ENCODE results near the gene WDR45. TPM values are rescaled to one million over a fixed set of nuclear protein-coding genes. Genes with fewer than 3 reads are reported as not detected.

Gene WDR45
- total RNA-seq, 6 donors from 2014 or later: 55.9 to 165 (median 74.2) TPM

DNA sequence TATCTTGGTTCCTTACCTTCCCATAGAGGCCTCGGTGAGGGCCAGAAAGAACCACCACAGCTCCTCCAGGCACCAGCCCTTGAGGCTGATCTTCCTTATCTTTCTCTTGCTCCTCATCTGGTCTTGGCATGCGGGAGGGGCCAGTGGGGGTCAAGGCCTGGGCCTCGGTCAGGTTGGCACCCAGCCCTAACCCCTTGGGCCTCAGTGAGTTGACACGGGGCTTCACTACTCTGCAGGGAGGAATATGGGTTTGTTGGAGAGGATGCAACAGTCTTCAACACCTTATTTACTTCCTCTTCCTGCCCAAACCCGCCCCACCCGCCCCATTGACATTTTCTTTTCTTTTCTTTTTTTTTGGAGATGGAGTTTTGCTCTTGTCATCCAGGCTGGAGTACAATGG, 37.9 kb upstream of the WDR45 start:
- DNase-seq (no peak), ATAC-seq (ENCODE audit: low FRiP score in 2 of 2) (no peak)
- TF ChIP-seq EP300 (IDR thresholded peaks at IDR 0.05): no peak
- TF ChIP-seq POLR2AphosphoS5 (IDR thresholded peaks at IDR 0.05): no peak
- no peak for TF ChIP-seq POLR2A (IDR thresholded peaks at IDR 0.05)
- TF ChIP-seq, protein P1, sequence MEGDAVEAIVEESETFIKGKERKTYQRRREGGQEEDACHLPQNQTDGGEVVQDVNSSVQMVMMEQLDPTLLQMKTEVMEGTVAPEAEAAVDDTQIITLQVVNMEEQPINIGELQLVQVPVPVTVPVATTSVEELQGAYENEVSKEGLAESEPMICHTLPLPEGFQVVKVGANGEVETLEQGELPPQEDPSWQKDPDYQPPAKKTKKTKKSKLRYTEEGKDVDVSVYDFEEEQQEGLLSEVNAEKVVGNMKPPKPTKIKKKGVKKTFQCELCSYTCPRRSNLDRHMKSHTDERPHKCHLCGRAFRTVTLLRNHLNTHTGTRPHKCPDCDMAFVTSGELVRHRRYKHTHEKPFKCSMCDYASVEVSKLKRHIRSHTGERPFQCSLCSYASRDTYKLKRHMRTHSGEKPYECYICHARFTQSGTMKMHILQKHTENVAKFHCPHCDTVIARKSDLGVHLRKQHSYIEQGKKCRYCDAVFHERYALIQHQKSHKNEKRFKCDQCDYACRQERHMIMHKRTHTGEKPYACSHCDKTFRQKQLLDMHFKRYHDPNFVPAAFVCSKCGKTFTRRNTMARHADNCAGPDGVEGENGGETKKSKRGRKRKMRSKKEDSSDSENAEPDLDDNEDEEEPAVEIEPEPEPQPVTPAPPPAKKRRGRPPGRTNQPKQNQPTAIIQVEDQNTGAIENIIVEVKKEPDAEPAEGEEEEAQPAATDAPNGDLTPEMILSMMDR (IDR thresholded peaks at IDR 0.05): no peak
- H3K36me3 ChIP-seq: peaks cover 0 to 69% (median 25%) of the 10 kb centered on the region in 4 donors
- H3K27me3 ChIP-seq: no peaks in the 10 kb centered on the region
- 42 to 57% methylated on average over 4 to 6 of the region's 6 CpGs for WGBS, 2 donors
- no peak overlapping the region for H3K4me3 ChIP-seq
- peaks cover 3 to 5% (median 3%) of the 10 kb centered on the region in 4 donors for H3K4me1 ChIP-seq
- no peaks in the 10 kb centered on the region for H3K9me3 ChIP-seq
- H3K27ac ChIP-seq: no peak overlapping the region

DNA sequence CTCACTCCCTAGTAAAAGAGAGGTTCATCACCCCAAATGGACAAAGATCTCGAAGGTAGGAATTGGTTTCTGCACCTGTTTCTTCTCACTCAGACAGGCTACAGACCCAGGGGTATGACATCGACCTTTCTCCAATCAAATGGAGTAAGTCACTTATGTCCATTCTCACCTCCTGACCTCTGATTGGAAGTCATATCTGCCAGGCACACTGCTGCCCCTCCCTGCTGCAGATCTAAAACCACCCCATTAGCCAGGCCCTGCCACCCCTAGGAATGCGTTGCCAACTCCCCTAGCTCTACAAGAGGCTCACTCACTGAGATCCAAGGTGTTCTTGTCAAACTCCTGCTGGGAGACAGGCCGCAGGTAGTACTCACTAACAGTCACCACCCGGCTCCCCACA, 37.0 kb upstream of the WDR45 start:
- no peaks in the 10 kb centered on the region for H3K9me3 ChIP-seq
- no peak overlapping the region for H3K27ac ChIP-seq
- no peaks in the 10 kb centered on the region for H3K4me1 ChIP-seq
- peaks cover 0 to 77% (median 26%) of the 10 kb centered on the region in 4 donors for H3K36me3 ChIP-seq
- H3K27me3 ChIP-seq: no peaks in the 10 kb centered on the region
- TF ChIP-seq POLR2A (IDR thresholded peaks at IDR 0.05) (no peak), EP300 (IDR thresholded peaks at IDR 0.05) (no peak), POLR2AphosphoS5 (IDR thresholded peaks at IDR 0.05) (no peak)
- TF ChIP-seq, protein P1 (IDR thresholded peaks at IDR 0.05): no peak
- H3K4me3 ChIP-seq: no peak overlapping the region
- ATAC-seq (ENCODE audit: low FRiP score in 2 of 2) (no peak), DNase-seq (no peak)
- WGBS, 2 donors: 87 to 93% methylated on average over 5 of the region's 5 CpGs

GRCh38 chrX:49116076-49116475, 36.4 kb upstream of the WDR45 start:
- no peak overlapping the region for H3K4me3 ChIP-seq
- H3K27me3 ChIP-seq: no peaks in the 10 kb centered on the region
- 77 to 89% methylated on average over 8 of the region's 8 CpGs for WGBS, 2 donors
- no peak for ATAC-seq (ENCODE audit: low FRiP score in 2 of 2)
- H3K36me3 ChIP-seq: peaks cover 0 to 74% (median 26%) of the 10 kb centered on the region in 4 donors
- TF ChIP-seq, protein P1 (IDR thresholded peaks at IDR 0.05): no peak
- TF ChIP-seq EP300 (IDR thresholded peaks at IDR 0.05) (no peak), POLR2A (IDR thresholded peaks at IDR 0.05) (no peak), POLR2AphosphoS5 (IDR thresholded peaks at IDR 0.05) (no peak)
- no peaks in the 10 kb centered on the region for H3K9me3 ChIP-seq
- no peak overlapping the region for H3K27ac ChIP-seq
- no peak for DNase-seq
- H3K4me1 ChIP-seq: no peaks in the 10 kb centered on the region

DNA sequence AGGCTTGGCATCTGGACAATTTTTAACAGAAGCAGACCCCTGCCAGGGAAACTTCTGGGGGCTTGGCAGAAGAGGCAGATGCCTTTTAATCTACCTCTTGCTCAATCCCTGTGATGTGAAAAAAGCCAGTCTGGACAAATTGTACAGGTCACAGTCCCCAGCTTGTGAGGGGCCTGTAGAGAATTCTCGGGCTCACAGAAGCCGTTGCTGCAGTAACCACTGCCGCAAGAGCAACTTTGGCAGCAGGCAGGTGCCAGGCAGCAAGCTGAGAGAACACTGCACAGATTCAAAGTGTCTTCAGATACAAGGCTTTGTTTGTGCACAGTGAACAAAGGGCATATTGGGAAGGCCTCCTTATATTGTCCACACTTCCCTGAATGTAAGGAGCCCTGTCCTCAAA, 32.1 kb upstream of the WDR45 start:
- no peak overlapping the region for H3K4me3 ChIP-seq
- whole genome bisulfite sequencing, 2 donors: 81% methylated on average over 3 of the region's 3 CpGs; no CpG with 5 or more reads in 1 of the 2 donors
- TF ChIP-seq POLR2AphosphoS5 (IDR thresholded peaks at IDR 0.05) (no peak), POLR2A (IDR thresholded peaks at IDR 0.05) (no peak), EP300 (IDR thresholded peaks at IDR 0.05) (no peak)
- TF ChIP-seq, protein P1 (IDR thresholded peaks at IDR 0.05): no peak
- no peak for ATAC-seq (ENCODE audit: low FRiP score in 2 of 2)
- no peak overlapping the region for H3K27ac ChIP-seq
- no peaks in the 10 kb centered on the region for H3K4me1 ChIP-seq
- H3K9me3 ChIP-seq: no peaks in the 10 kb centered on the region
- no peak for DNase-seq
- no peaks in the 10 kb centered on the region for H3K27me3 ChIP-seq
- peaks cover 0 to 46% (median 20%) of the 10 kb centered on the region in 4 donors for H3K36me3 ChIP-seq

- TF ChIP-seq POLR2AphosphoS5 (IDR thresholded peaks at IDR 0.05): no peak
- no peak overlapping the region for H3K27ac ChIP-seq
- no peak for DNase-seq
- no peak overlapping the region for H3K4me3 ChIP-seq
- H3K36me3 ChIP-seq: peaks cover 0 to 32% (median 10%) of the 10 kb centered on the region in 4 donors
- no peaks in the 10 kb centered on the region for H3K4me1 ChIP-seq
- 68 to 94% methylated on average over 3 of the region's 3 CpGs for WGBS, 2 donors
- no peak for ATAC-seq (ENCODE audit: low FRiP score in 2 of 2)
- H3K27me3 ChIP-seq: no peaks in the 10 kb centered on the region
- H3K9me3 ChIP-seq: no peaks in the 10 kb centered on the region
Measured at GRCh38 chrX:49110417-49110816, 30.7 kb upstream of the WDR45 start.
